A549 (cell line): ENCODE measurements around the gene ELL2.

Source experiments
- CBX8 ChIP-seq: fragments of 200-600 bp; sonication (generic); IDR thresholded peaks from 2 replicates; pipeline ENCODE4 v1.6.1; 2016
- EP300 ChIP-seq, 2 experiments: fragments of >200 bp; sonication (Bioruptor Twin); formaldehyde crosslinking; IDR thresholded peaks; 2 replicates in 1 of 2; 3 replicates in 1 of 2; pipeline ENCODE4 v1.6.1; 2016 to 2017
- JUNB ChIP-seq: fragments of >200 bp; sonication (Bioruptor Twin); formaldehyde crosslinking; IDR thresholded peaks from 2 replicates; pipeline ENCODE4 v1.6.1; 2016
- MYC ChIP-seq: IDR thresholded peaks from 2 replicates; pipeline ENCODE4 v1.6.1; 2012; ENCODE audit warnings: mild to moderate bottlenecking, inconsistent platforms, low read length, improper control_type of control experiment, borderline replicate concordance
- RAD21 ChIP-seq, 2 experiments: fragments of >200 bp in 1 of 2; sonication (Bioruptor Twin) in 1 of 2; formaldehyde crosslinking in 1 of 2; IDR thresholded peaks in 1 of 2; conservative IDR thresholded peaks in 1 of 2; 2 replicates in 1 of 2; 3 replicates in 1 of 2; pipeline ENCODE4 v1.6.1; 2012 to 2018; ENCODE audit warnings: inconsistent platforms in 1 of 2
- RCOR1 ChIP-seq: fragments of 150-350 bp; IDR thresholded peaks from 2 replicates; pipeline ENCODE4 v1.6.1; 2014; ENCODE audit warnings: antibody characterized with exemption, low read length, low read depth
- TF ChIP-seq, protein P1 (sequence below): fragments of >200 bp; sonication (Bioruptor Twin); formaldehyde crosslinking; IDR thresholded peaks from 3 replicates; pipeline ENCODE4 v1.5.1; 2016
- TF ChIP-seq, protein P2 (sequence below): IDR thresholded peaks from 2 replicates; pipeline ENCODE4 v1.6.1; 2012; ENCODE audit warnings: low read depth, borderline replicate concordance

- TF ChIP-seq EP300 (IDR thresholded peaks at IDR 0.05) (no peak), RCOR1 (no peak), JUNB (no peak), CBX8 (no peak), RAD21 (conservative IDR thresholded peaks at IDR 0.05 in 1 of 2, IDR thresholded peaks at IDR 0.05 in 1 of 2) (no peak), MYC (no peak)
- TF ChIP-seq, protein P1, sequence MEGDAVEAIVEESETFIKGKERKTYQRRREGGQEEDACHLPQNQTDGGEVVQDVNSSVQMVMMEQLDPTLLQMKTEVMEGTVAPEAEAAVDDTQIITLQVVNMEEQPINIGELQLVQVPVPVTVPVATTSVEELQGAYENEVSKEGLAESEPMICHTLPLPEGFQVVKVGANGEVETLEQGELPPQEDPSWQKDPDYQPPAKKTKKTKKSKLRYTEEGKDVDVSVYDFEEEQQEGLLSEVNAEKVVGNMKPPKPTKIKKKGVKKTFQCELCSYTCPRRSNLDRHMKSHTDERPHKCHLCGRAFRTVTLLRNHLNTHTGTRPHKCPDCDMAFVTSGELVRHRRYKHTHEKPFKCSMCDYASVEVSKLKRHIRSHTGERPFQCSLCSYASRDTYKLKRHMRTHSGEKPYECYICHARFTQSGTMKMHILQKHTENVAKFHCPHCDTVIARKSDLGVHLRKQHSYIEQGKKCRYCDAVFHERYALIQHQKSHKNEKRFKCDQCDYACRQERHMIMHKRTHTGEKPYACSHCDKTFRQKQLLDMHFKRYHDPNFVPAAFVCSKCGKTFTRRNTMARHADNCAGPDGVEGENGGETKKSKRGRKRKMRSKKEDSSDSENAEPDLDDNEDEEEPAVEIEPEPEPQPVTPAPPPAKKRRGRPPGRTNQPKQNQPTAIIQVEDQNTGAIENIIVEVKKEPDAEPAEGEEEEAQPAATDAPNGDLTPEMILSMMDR, result no peak
- TF ChIP-seq, protein P2, sequence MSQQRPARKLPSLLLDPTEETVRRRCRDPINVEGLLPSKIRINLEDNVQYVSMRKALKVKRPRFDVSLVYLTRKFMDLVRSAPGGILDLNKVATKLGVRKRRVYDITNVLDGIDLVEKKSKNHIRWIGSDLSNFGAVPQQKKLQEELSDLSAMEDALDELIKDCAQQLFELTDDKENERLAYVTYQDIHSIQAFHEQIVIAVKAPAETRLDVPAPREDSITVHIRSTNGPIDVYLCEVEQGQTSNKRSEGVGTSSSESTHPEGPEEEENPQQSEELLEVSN, result no peak
These were observed 22.9 kb downstream of the ELL2 start for GRCh38 chr5:95938766-95939165.
